OCI-LY3 (cell line): ENCODE results near the gene RHOBTB3.

Experiments
- CTCF ChIP-seq: fragments of 200-600, 300-600 bp; sonication (generic); IDR thresholded peaks from 2 replicates; pipeline ENCODE4 v1.5.1; 2014; ENCODE audit warnings: antibody characterized with exemption, low read length, low read depth
- EZH2phosphoT487 ChIP-seq: fragments of 200-600 bp; shearing (Covaris generic); IDR thresholded peaks from 2 replicates; pipeline ENCODE4 v1.6.1; 2018; ENCODE audit warnings: antibody characterized with exemption, mixed run types, low read depth

- TF ChIP-seq CTCF: no peak
- no peak for TF ChIP-seq EZH2phosphoT487
Observed at GRCh38 chr5:95794070-95794516, 63.0 kb downstream of the RHOBTB3 start.
